HepG2 (cell line): ENCODE results near the gene NRGN. TPM values are rescaled to one million over a fixed set of nuclear protein-coding genes. Genes with fewer than 3 reads are reported as not detected.

Source experiments
- ATAC-seq: fragments of 200-7000 bp; cut with Tn5 transposase; 3 replicates; pipeline ENCODE4 v1.9.1; 2020; ENCODE audit warnings: mild to moderate bottlenecking, moderate library complexity
- BruUV-seq: library from RNA; stranded (reverse); fragments of 400-500 nt; replicated peaks from 2 replicates; lab custom pipeline; 2021; lab: Mats Ljungman, UMichigan
- CTCF ChIA-PET: fragments of 300-600 bp; formaldehyde crosslinking; extraction: SDS; loops from one replicate; lab custom pipeline; 2021; ENCODE audit warnings: low total read pairs, inconsistent platforms, low intra/inter-chr PET ratio; lab: Yijun Ruan, JAX
- POLR2A ChIA-PET: fragments of 350-600 bp; sonication (Branson Sonifier 250); formaldehyde crosslinking; loops from one replicate; lab custom pipeline; 2020; ENCODE audit warnings: antibody characterized with exemption, inconsistent platforms; lab: Yijun Ruan, JAX
- DNase-seq: peaks from one replicate; pipeline ENCODE4 v3.0.0-alpha.2; 2015; ENCODE audit warnings: low spot score
- FAIRE-seq: peaks from 3 replicates; lab custom pipeline; 2011; peaks lifted over from hg19 to GRCh38; lab: Jason Lieb, UNC
- H2AFZ ChIP-seq: one replicate; pipeline ENCODE4 v1.6.1; 2011; ENCODE audit warnings: low read length, inconsistent platforms
- H3K27ac ChIP-seq: fragments of 300-600 bp; 3 replicates; pipeline ENCODE4 v1.8.0; 2011; ENCODE audit warnings: mixed run types, mild to moderate bottlenecking, mixed read lengths, low read length, inconsistent platforms; ENCODE audit not compliant: insufficient read depth; ENCODE audit errors: extremely low read length
- H3K27me3 ChIP-seq, 2 experiments: fragments of 200-600 bp in 1 of 2; 2 replicates in 1 of 2; 3 replicates in 1 of 2; pipeline versions ENCODE4 v1.6.0 to v1.8.0; 2011; ENCODE audit warnings: low read length in 2 of 2, mild to moderate bottlenecking in 2 of 2, moderate library complexity in 2 of 2, inconsistent platforms in 1 of 2; ENCODE audit not compliant: insufficient read depth in 2 of 2, control insufficient read depth in 1 of 2
- H3K36me3 ChIP-seq, 2 experiments: fragments of 200-600 bp in 1 of 2; replicated peaks in 1 of 2; 2 replicates in 1 of 2; 3 replicates in 1 of 2; pipeline versions ENCODE4 v1.5.1 to v1.8.0; 2011; ENCODE audit warnings: low read length in 2 of 2, inconsistent platforms in 1 of 2; ENCODE audit not compliant: insufficient read depth in 2 of 2, control insufficient read depth in 1 of 2
- H3K4me1 ChIP-seq: 2 replicates; pipeline ENCODE4 v1.5.1; 2012; ENCODE audit warnings: low read length, inconsistent platforms; ENCODE audit not compliant: insufficient read depth
- H3K4me2 ChIP-seq: 2 replicates; pipeline ENCODE4 v1.6.0; 2011; ENCODE audit warnings: low read depth, low read length, inconsistent platforms
- H3K4me3 ChIP-seq, 3 experiments: fragments of 200-600 bp in 1 of 3; sonication (generic), shearing (Covaris generic) in 1 of 3; replicated peaks in 1 of 3; 2 replicates each; pipeline ENCODE4 v1.5.1; 2011 to 2016; ENCODE audit warnings: low read length in 3 of 3, inconsistent platforms in 2 of 3, low read depth in 2 of 3, mild to moderate bottlenecking in 2 of 3, control low read depth in 1 of 3, mixed read lengths in 1 of 3; ENCODE audit not compliant: insufficient read depth in 1 of 3
- H3K79me2 ChIP-seq: one replicate; pipeline ENCODE4 v1.6.1; 2011; ENCODE audit warnings: low read length, inconsistent platforms; ENCODE audit not compliant: insufficient read depth
- H3K9ac ChIP-seq: 2 replicates; pipeline ENCODE4 v1.6.0; 2011; ENCODE audit warnings: mild to moderate bottlenecking, low read depth, low read length, inconsistent platforms; ENCODE audit not compliant: insufficient read depth
- H3K9me3 ChIP-seq: 2 replicates; pipeline ENCODE4 v1.5.1; 2012; ENCODE audit warnings: mild to moderate bottlenecking, low read length
- H4K20me1 ChIP-seq: 2 replicates; pipeline ENCODE4 v1.6.0; 2011; ENCODE audit warnings: inconsistent platforms, mild to moderate bottlenecking, low read length, moderate library complexity; ENCODE audit not compliant: insufficient read depth
- GPBP1L1 ChIP-seq: sonication (generic); formaldehyde crosslinking; IDR thresholded peaks from 2 replicates; pipeline ENCODE4 v1.5.0; 2020; ENCODE audit warnings: mild to moderate bottlenecking, missing genetic modification reagents
- MTF1 ChIP-seq: sonication (generic); formaldehyde crosslinking; IDR thresholded peaks from 2 replicates; pipeline ENCODE4 v1.5.0; 2020; ENCODE audit warnings: missing genetic modification reagents
- POGK ChIP-seq: sonication (generic); formaldehyde crosslinking; conservative IDR thresholded peaks from 2 replicates; pipeline ENCODE4 v1.8.0; 2022; ENCODE audit warnings: mild to moderate bottlenecking, moderate library complexity, missing genetic modification reagents
- REXO4 ChIP-seq: sonication (generic); formaldehyde crosslinking; IDR thresholded peaks from 2 replicates; pipeline ENCODE4 v1.8.0; 2022; ENCODE audit warnings: missing genetic modification reagents, mild to moderate bottlenecking, borderline replicate concordance
- TAF1 ChIP-seq: sonication (generic); formaldehyde crosslinking; IDR thresholded peaks from 2 replicates; pipeline ENCODE4 v1.4.0; 2020; ENCODE audit warnings: missing genetic modification reagents
- TFE3 ChIP-seq: IDR thresholded peaks from 2 replicates; pipeline ENCODE4 v1.6.1; 2016
- ZBTB46 ChIP-seq: sonication (generic); formaldehyde crosslinking; IDR thresholded peaks from 2 replicates; pipeline ENCODE4 v1.4.0; 2020; ENCODE audit warnings: mild to moderate bottlenecking, missing genetic modification reagents, borderline replicate concordance
- ZNF251 ChIP-seq: sonication (generic); formaldehyde crosslinking; IDR thresholded peaks from 2 replicates; pipeline ENCODE4 v1.9.0; 2021; ENCODE audit warnings: mild to moderate bottlenecking, missing genetic modification reagents
- ZNF331 ChIP-seq: sonication (generic); formaldehyde crosslinking; IDR thresholded peaks from 2 replicates; pipeline ENCODE4 v1.4.0; 2020; ENCODE audit warnings: missing genetic modification reagents
- ZNF337 ChIP-seq: sonication (generic); formaldehyde crosslinking; IDR thresholded peaks from 2 replicates; pipeline ENCODE4 v1.5.1; 2020; ENCODE audit warnings: missing genetic modification reagents, low read depth, mild to moderate bottlenecking, borderline replicate concordance
- ZNF678 ChIP-seq: sonication (generic); formaldehyde crosslinking; IDR thresholded peaks from 2 replicates; pipeline ENCODE4 v1.4.0; 2020; ENCODE audit warnings: mild to moderate bottlenecking, missing genetic modification reagents
- ZNF766 ChIP-seq: sonication (generic); formaldehyde crosslinking; IDR thresholded peaks from 2 replicates; pipeline ENCODE4 v1.5.0; 2020; ENCODE audit warnings: missing genetic modification reagents, borderline replicate concordance
- WGBS: methylation state at CpG from one replicate; pipeline ENCODE4 v1.1.6; 2017; ENCODE audit warnings: low lambda C conversion rate; 5-methylcytosine and 5-hydroxymethylcytosine counted together
- in situ Hi-C: cut with HindIII; loops from 2 replicates; pipeline ENCODE4 v1.10.0; 2017; ENCODE audit warnings: low pct_unique_long_range_greater_than_20kb; ENCODE audit not compliant: extremely low pct_ligation_motif_present
- intact Hi-C: fragments of 100-400 bp; cut with micrococcal nuclease; formaldehyde crosslinking; loops from one replicate; pipeline ENCODE4 v1.10.0; 2022; ENCODE audit not compliant: unreplicated experiment
- polyA plus RNA-seq, 8 experiments: library from polyadenylated mRNA; depleted of rRNA in 3 of 8; stranded (reverse) in 7 of 8; unstranded in 1 of 8; fragments of >200 nt; fragmentation: Illumina TruSeq in 4 of 8; extraction: Trizol in 4 of 8; gene quantifications; 2 replicates each; pipeline versions ENCODE4 v1.2.1 to v1.2.3, GENCODE V29; 2011 to 2016; ENCODE audit warnings: low read depth in 4 of 8, missing spikeins in 1 of 8, mixed read lengths in 1 of 8; ENCODE audit not compliant: insufficient read depth in 1 of 8
- total RNA-seq, 5 experiments: library from RNA; depleted of rRNA; stranded (reverse); fragments of >200 nt; fragmentation: Illumina TruSeq; extraction: Trizol; gene quantifications; 2 replicates each; pipeline ENCODE4 v1.2.3, GENCODE V29; 2016; ENCODE audit warnings: low read depth in 1 of 5

NRGN gene
- total and polyA plus RNA-seq, 2 of the 13 experiments (the other 11 are each of a cell fraction or from before 2014, with no cell fraction given), result 0.22 TPM; not detected in 1

GRCh38 chr11:124738713-124739478 lies 846 bp upstream of the NRGN start:
- Histone ChIP-seq H3K9ac (no peak overlapping the region), H3K4me2 (peak overlapping the region; percentile 71), H3K4me3 (0 out of 6 replicates have a peak overlapping the region, but pooled peaks of 1 of the 3 experiments have one; percentile 68), H3K4me1 (peaks cover 18% of the 10 kb centered on the region), H3K36me3 (no peaks in the 10 kb centered on the region), H2AFZ (no peak overlapping the region), H4K20me1 (no peaks in the 10 kb centered on the region), H3K27me3 (peaks cover 2 to 74% of the 10 kb centered on the region in 2 experiments; a peak in 4 of 5 replicates), H3K27ac (no peak overlapping the region), H3K9me3 (no peaks in the 10 kb centered on the region), H3K79me2 (no peaks in the 10 kb centered on the region)
- BruUV-seq, result no TSS peak
- intact Hi-C loops, result no loop called here
- CTCF ChIA-PET, result no interaction called here
- FAIRE-seq (no peak), DNase-seq (no peak), ATAC-seq (no peak)
- in situ Hi-C loops, result no loop called here
- POLR2A ChIA-PET, result interaction anchor here (1.0 to 1.3 kb wide), 3 partner anchors 8 to 20 kb away, joined by 3 to 6 read pairs (median 4); no protein-coding TSS in a partner anchor
- 55% methylated on average over 16 of the region's 21 CpGs for WGBS
- no peak for TF ChIP-seq REXO4 (CRISPR knock-in tag)
- no peak for TF ChIP-seq ZNF766
- TF ChIP-seq ZNF331 (CRISPR knock-in tag), result no peak
- no peak for TF ChIP-seq ZNF337 (CRISPR knock-in tag)
- TF ChIP-seq MTF1, result no peak
- TF ChIP-seq TAF1 (CRISPR knock-in tag), result no peak
- no peak for TF ChIP-seq TFE3 (CRISPR knock-in tag)
- no peak for TF ChIP-seq GPBP1L1 (CRISPR knock-in tag)
- TF ChIP-seq ZNF678 (CRISPR knock-in tag), result no peak
- TF ChIP-seq ZNF251 (CRISPR knock-in tag), result no peak
- no peak for TF ChIP-seq ZBTB46 (CRISPR knock-in tag)
- TF ChIP-seq POGK, result no peak
